Measurements from ENCODE around the gene CCDC93. TPM values are rescaled to one million over a fixed set of nuclear protein-coding genes. Genes with fewer than 3 reads are reported as not detected.
A peak's percentile ranks its signal among the peaks of the same experiment; 100 is the strongest.

CCDC93 gene
- total RNA-seq, 1 experiment from 2014 or later: 27.2 TPM

- intact Hi-C loops (cut with micrococcal nuclease; ENCODE audit: unreplicated experiment): no loop called here
- CTCF ChIA-PET: interaction anchor here (1.5 kb wide), 1 partner anchor 27 kb away, joined by 3 read pairs; no protein-coding TSS in a partner anchor
Measured at GRCh38 chr2:117976581-117976980, 37.3 kb downstream of the CCDC93 start.

GRCh38 chr2:117973498-117974082 is 40.3 kb downstream of the CCDC93 start:
- H3K27me3 ChIP-seq (replicated peaks; ENCODE audit: insufficient read depth, low read depth, low read length, poor library complexity): no peaks in the 10 kb centered on the region
- H3K4me3 ChIP-seq (ENCODE audit: low read depth, low read length, poor library complexity, severe bottlenecking): no peak overlapping the region
- H3K4me1 ChIP-seq (ENCODE audit: insufficient read depth, low read length, poor library complexity, severe bottlenecking): peaks cover 4% of the 10 kb centered on the region
- CTCF ChIA-PET: interaction anchor here (1.2 kb wide), 1 partner anchor 30 kb away, joined by 3 read pairs; no protein-coding TSS in a partner anchor
- BruUV-seq (replicated peaks): no TSS peak
- DNase-seq (ENCODE audit: low spot score): no peak
- peaks cover 5% of the 10 kb centered on the region for H3K36me3 ChIP-seq (ENCODE audit: insufficient read depth, low read length, poor library complexity, severe bottlenecking)
- TF ChIP-seq EZH2 (IDR thresholded peaks at IDR 0.05; ENCODE audit: borderline replicate concordance, low read depth, low read length, poor library complexity, severe bottlenecking) (no peak), CTCF (conservative IDR thresholded peaks at IDR 0.05; ENCODE audit: low read depth, low read length) (no peak)
- POLR2A ChIA-PET (ENCODE audit: low non-redundant PET): no interaction called here
- H3K27ac ChIP-seq (ENCODE audit: low read depth, low read length, poor library complexity, severe bottlenecking): no peak overlapping the region
- H3K9me3 ChIP-seq (ENCODE audit: low read depth, low read length, poor library complexity, severe bottlenecking): no peaks in the 10 kb centered on the region
- intact Hi-C loops (cut with micrococcal nuclease; ENCODE audit: unreplicated experiment): no loop called here

More at GRCh38 chr2:117976581-117976980, 37.3 kb downstream of the CCDC93 start:
- BruUV-seq (replicated peaks): no TSS peak
- H3K27ac ChIP-seq (ENCODE audit: low read depth, low read length, poor library complexity, severe bottlenecking): no peak overlapping the region
- peaks cover 23% of the 10 kb centered on the region for H3K4me1 ChIP-seq (ENCODE audit: insufficient read depth, low read length, poor library complexity, severe bottlenecking)
- H3K4me3 ChIP-seq (ENCODE audit: low read depth, low read length, poor library complexity, severe bottlenecking): no peak overlapping the region
- peaks cover under 1% of the 10 kb centered on the region for H3K36me3 ChIP-seq (ENCODE audit: insufficient read depth, low read length, poor library complexity, severe bottlenecking)
- no peaks in the 10 kb centered on the region for H3K27me3 ChIP-seq (replicated peaks; ENCODE audit: insufficient read depth, low read depth, low read length, poor library complexity)
- TF ChIP-seq EZH2 (IDR thresholded peaks at IDR 0.05; ENCODE audit: borderline replicate concordance, low read depth, low read length, poor library complexity, severe bottlenecking): no peak
- no peak for TF ChIP-seq CTCF (conservative IDR thresholded peaks at IDR 0.05; ENCODE audit: low read depth, low read length)
- H3K9me3 ChIP-seq (ENCODE audit: low read depth, low read length, poor library complexity, severe bottlenecking): no peaks in the 10 kb centered on the region
- peak; percentile 13 for DNase-seq (ENCODE audit: low spot score)
- POLR2A ChIA-PET (ENCODE audit: low non-redundant PET): no interaction called here

GRCh38 chr2:117972476-117973123 is 41.3 kb downstream of the CCDC93 start:
- H3K36me3 ChIP-seq (ENCODE audit: insufficient read depth, low read length, poor library complexity, severe bottlenecking): peaks cover 5% of the 10 kb centered on the region
- no peaks in the 10 kb centered on the region for H3K9me3 ChIP-seq (ENCODE audit: low read depth, low read length, poor library complexity, severe bottlenecking)
- no TSS peak for BruUV-seq (replicated peaks)
- CTCF ChIA-PET: no interaction called here
- no peak overlapping the region for H3K27ac ChIP-seq (ENCODE audit: low read depth, low read length, poor library complexity, severe bottlenecking)
- no peak for DNase-seq (ENCODE audit: low spot score)
- H3K4me3 ChIP-seq (ENCODE audit: low read depth, low read length, poor library complexity, severe bottlenecking): no peak overlapping the region
- no peaks in the 10 kb centered on the region for H3K27me3 ChIP-seq (replicated peaks; ENCODE audit: insufficient read depth, low read depth, low read length, poor library complexity)
- TF ChIP-seq EZH2 (IDR thresholded peaks at IDR 0.05; ENCODE audit: borderline replicate concordance, low read depth, low read length, poor library complexity, severe bottlenecking): no peak
- TF ChIP-seq CTCF (conservative IDR thresholded peaks at IDR 0.05; ENCODE audit: low read depth, low read length): no peak
- no peaks in the 10 kb centered on the region for H3K4me1 ChIP-seq (ENCODE audit: insufficient read depth, low read length, poor library complexity, severe bottlenecking)
- intact Hi-C loops (cut with micrococcal nuclease; ENCODE audit: unreplicated experiment): no loop called here
- POLR2A ChIA-PET (ENCODE audit: low non-redundant PET): no interaction called here

Data from A673 (cell line).